SK-N-SH (cell line): ENCODE results near the gene ABCB1. TPM values are rescaled to one million over a fixed set of nuclear protein-coding genes. Genes with fewer than 3 reads are reported as not detected.

Experiments
- CTCF ChIA-PET: fragments of 300-600, 350-600 bp; formaldehyde crosslinking; extraction: SDS; loops from one replicate; lab custom pipeline; 2021; lab: Yijun Ruan, JAX
- POLR2A ChIA-PET: fragments of 350-600 bp; sonication (Branson Sonifier 250); formaldehyde crosslinking; extraction: SDS; loops from one replicate; lab custom pipeline; 2020; ENCODE audit warnings: antibody characterized with exemption, inconsistent platforms; lab: Yijun Ruan, JAX
- DNase-seq: peaks from one replicate; pipeline ENCODE4 v3.0.0; 2012
- H2AFZ ChIP-seq: fragments of 200-600 bp; sonication (generic); 2 replicates; pipeline ENCODE4 v1.8.1; 2016; ENCODE audit warnings: antibody characterized with exemption, mild to moderate bottlenecking, low read depth
- H3F3A ChIP-seq: fragments of 200-600 bp; sonication (generic); replicated peaks from 2 replicates; pipeline ENCODE3; 2016; ENCODE audit warnings: antibody characterized with exemption, mild to moderate bottlenecking; ENCODE audit not compliant: insufficient read depth
- H3K27ac ChIP-seq, 2 experiments: fragments of 200-500 bp in 1 of 2; fragments of 200-600 bp in 1 of 2; sonication (Bioruptor generic) in 1 of 2; sonication (generic), shearing (Covaris generic) in 1 of 2; 2 replicates each; pipeline versions ENCODE4 v1.5.1 to v1.6.1; 2014 to 2016; ENCODE audit warnings: low read depth in 2 of 2, inconsistent platforms in 1 of 2, low read length in 1 of 2, mild to moderate bottlenecking in 1 of 2, mixed read lengths in 1 of 2
- H3K27me3 ChIP-seq: fragments of 200-600 bp; sonication (generic), shearing (Covaris generic); 2 replicates; pipeline ENCODE4 v1.6.1; 2016; ENCODE audit warnings: mixed run types; ENCODE audit not compliant: insufficient read depth
- H3K36me3 ChIP-seq, 2 experiments: fragments of 200-500 bp in 1 of 2; fragments of 200-600 bp in 1 of 2; sonication (Bioruptor generic) in 1 of 2; sonication (generic) in 1 of 2; replicated peaks in 1 of 2; 2 replicates each; pipeline versions ENCODE3 to v1.5.1; 2014 to 2016; ENCODE audit warnings: low read length in 1 of 2, mild to moderate bottlenecking in 1 of 2; ENCODE audit not compliant: insufficient read depth in 2 of 2, control insufficient read depth in 1 of 2
- H3K4me1 ChIP-seq, 2 experiments: fragments of 200-500 bp in 1 of 2; fragments of 200-600 bp in 1 of 2; sonication (Bioruptor generic) in 1 of 2; sonication (generic), shearing (Covaris generic) in 1 of 2; 2 replicates each; pipeline versions ENCODE4 v1.5.1 to v1.6.1; 2014 to 2016; ENCODE audit warnings: low read depth in 1 of 2, low read length in 1 of 2, mixed run types in 1 of 2; ENCODE audit not compliant: insufficient read depth in 2 of 2, control insufficient read depth in 1 of 2
- H3K4me2 ChIP-seq: fragments of 200-600 bp; sonication (generic), shearing (Covaris generic); 2 replicates; pipeline ENCODE4 v1.6.1; 2017; ENCODE audit warnings: mixed run types
- H3K4me3 ChIP-seq, 2 experiments: fragments of 200-500 bp in 1 of 2; fragments of 200-600 bp in 1 of 2; sonication (Bioruptor generic) in 1 of 2; sonication (generic), shearing (Covaris generic) in 1 of 2; 2 replicates each; pipeline versions ENCODE4 v1.5.1 to v1.8.1; 2014 to 2016; ENCODE audit warnings: low read depth in 2 of 2, inconsistent platforms in 1 of 2, low read length in 1 of 2, mild to moderate bottlenecking in 1 of 2, mixed read lengths in 1 of 2, moderate library complexity in 1 of 2
- H3K79me2 ChIP-seq: fragments of 200-600 bp; sonication (generic); 2 replicates; pipeline ENCODE4 v1.8.1; 2017; ENCODE audit warnings: mild to moderate bottlenecking; ENCODE audit not compliant: insufficient read depth
- H3K9ac ChIP-seq: fragments of 200-600 bp; sonication (generic); 2 replicates; pipeline ENCODE4 v1.6.1; 2017; ENCODE audit warnings: mixed run types
- H3K9me2 ChIP-seq: fragments of 200-600 bp; sonication (generic); 2 replicates; pipeline ENCODE4 v1.6.1; 2017; ENCODE audit warnings: mixed run types
- H3K9me3 ChIP-seq: fragments of 200-600 bp; sonication (generic); 2 replicates; pipeline ENCODE4 v1.6.1; 2017; ENCODE audit warnings: mixed run types, mild to moderate bottlenecking, moderate library complexity
- H4K20me1 ChIP-seq: fragments of 200-600 bp; sonication (generic); 2 replicates; pipeline ENCODE4 v1.6.1; 2017; ENCODE audit warnings: mild to moderate bottlenecking, mixed run types; ENCODE audit not compliant: insufficient read depth
- EP300 ChIP-seq, 2 experiments: IDR thresholded peaks; 2 replicates each; pipeline versions ENCODE4 v1.4.0 to v1.6.1; 2012; ENCODE audit warnings: borderline replicate concordance in 1 of 2, low read depth in 1 of 2, low read length in 1 of 2
- FOSL2 ChIP-seq: IDR thresholded peaks from 2 replicates; pipeline ENCODE4 v1.4.0; 2012; ENCODE audit warnings: low read depth, mild to moderate bottlenecking, moderate library complexity, borderline replicate concordance
- FOXM1 ChIP-seq: IDR thresholded peaks from 2 replicates; pipeline ENCODE4 v1.4.0; 2012; ENCODE audit warnings: low read depth, mild to moderate bottlenecking
- GATA2 ChIP-seq: sonication (generic); formaldehyde crosslinking; IDR thresholded peaks from 2 replicates; pipeline ENCODE4 v1.5.0; 2020; ENCODE audit warnings: mild to moderate bottlenecking, missing genetic modification reagents
- MEF2A ChIP-seq: IDR thresholded peaks from 2 replicates; pipeline ENCODE4 v1.4.0; 2012; ENCODE audit warnings: low read depth, borderline replicate concordance
- MXI1 ChIP-seq: IDR thresholded peaks from 2 replicates; pipeline ENCODE4 v1.6.1; 2012; ENCODE audit warnings: mild to moderate bottlenecking, low read depth, low read length, improper control_type of control experiment
- NFIC ChIP-seq: IDR thresholded peaks from 2 replicates; pipeline ENCODE4 v1.4.0; 2012; ENCODE audit warnings: borderline replicate concordance
- NRF1 ChIP-seq: IDR thresholded peaks from 2 replicates; pipeline ENCODE4 v1.6.1; 2012; ENCODE audit warnings: low read depth, mild to moderate bottlenecking, low read length
- PBX3 ChIP-seq: IDR thresholded peaks from 2 replicates; pipeline ENCODE4; 2012
- RCOR1 ChIP-seq: fragments of 150-350 bp; IDR thresholded peaks from 2 replicates; pipeline ENCODE4 v1.6.1; 2017; ENCODE audit warnings: antibody characterized with exemption, low read length
- RFX5 ChIP-seq: IDR thresholded peaks from 2 replicates; pipeline ENCODE4 v1.6.1; 2012; ENCODE audit warnings: mild to moderate bottlenecking, improper control_type of control experiment, low read length
- SIN3A ChIP-seq: IDR thresholded peaks from 2 replicates; pipeline ENCODE4 v1.6.1; 2012; ENCODE audit warnings: low read depth, mild to moderate bottlenecking, low read length, moderate library complexity, borderline replicate concordance
- SMC3 ChIP-seq: IDR thresholded peaks from 2 replicates; pipeline ENCODE4 v1.6.1; 2012; ENCODE audit warnings: low read depth, low read length, improper control_type of control experiment
- TAF1 ChIP-seq: IDR thresholded peaks from 2 replicates; pipeline ENCODE4 v1.6.1; 2012; ENCODE audit warnings: low read depth, mild to moderate bottlenecking, low read length, moderate library complexity, borderline replicate concordance
- USF1 ChIP-seq: IDR thresholded peaks from 2 replicates; pipeline ENCODE4 v1.4.0; 2012; ENCODE audit warnings: low read depth, borderline replicate concordance
- WGBS: methylation state at CpG from one replicate; pipeline ENCODE4 v1.1.6; 2017; ENCODE audit warnings: low lambda C conversion rate; 5-methylcytosine and 5-hydroxymethylcytosine counted together
- polyA plus RNA-seq, 3 experiments: library from polyadenylated mRNA; depleted of rRNA; stranded (reverse); fragments of >200 nt; gene quantifications; 2 replicates each; pipeline ENCODE4 v1.2.3, GENCODE V29; 2012
- TF ChIP-seq, protein P1 (sequence below): IDR thresholded peaks from 2 replicates; pipeline ENCODE4 v1.4.0; 2012; ENCODE audit warnings: low read depth
- TF ChIP-seq, protein P2 (sequence below): IDR thresholded peaks from 2 replicates; pipeline ENCODE4 v1.4.0; 2012; ENCODE audit warnings: low read depth, borderline replicate concordance
- TF ChIP-seq, protein P3 (sequence below): fragments of 150-350 bp; IDR thresholded peaks from 2 replicates; pipeline ENCODE4 v1.6.1; 2016; ENCODE audit warnings: mild to moderate bottlenecking, low read depth, low read length

Gene ABCB1
- polyA plus RNA-seq, 1 of the 3 experiments (the other 2 are of a cell fraction): 2.0 TPM

- ChIA-PET CTCF (no interaction called here), POLR2A (no interaction called here)
- H3K79me2 ChIP-seq: no peaks in the 10 kb centered on the region
- no peaks in the 10 kb centered on the region for H4K20me1 ChIP-seq
- H2AFZ ChIP-seq: no peak overlapping the region
- peaks cover 0 to 7% of the 10 kb centered on the region in 2 experiments for H3K36me3 ChIP-seq
- WGBS: 53% methylated on average over 5 of the region's 5 CpGs
- no peaks in the 10 kb centered on the region for H3F3A ChIP-seq
- H3K4me2 ChIP-seq: no peak overlapping the region
- no peaks in the 10 kb centered on the region for H3K9me3 ChIP-seq
- no peaks in the 10 kb centered on the region for H3K9me2 ChIP-seq
- H3K27ac ChIP-seq: no peak overlapping the region
- DNase-seq: no peak
- H3K9ac ChIP-seq: no peak overlapping the region
- no peaks in the 10 kb centered on the region for H3K27me3 ChIP-seq
- no peak overlapping the region for H3K4me3 ChIP-seq
- H3K4me1 ChIP-seq: peaks cover 0 to 14% of the 10 kb centered on the region in 2 experiments; a peak in 1 of 4 replicates
- TF ChIP-seq EP300 (IDR thresholded peaks at IDR 0.05; ENCODE audit: borderline replicate concordance in 1 of 2, low read depth in 1 of 2, low read length in 1 of 2): no peak
- TF ChIP-seq NRF1: no peak
These were observed 9.5 kb downstream of the ABCB1 start for GRCh38 chr7:87591211-87591610.

- Histone ChIP-seq H3K36me3 (peaks cover 0 to 11% of the 10 kb centered on the region in 2 experiments), H3K4me3 (no peak overlapping the region), H4K20me1 (no peaks in the 10 kb centered on the region), H3K27me3 (no peaks in the 10 kb centered on the region)
- TF ChIP-seq RCOR1: no peak
- no peak for TF ChIP-seq FOXM1
- no peak for TF ChIP-seq SIN3A
- TF ChIP-seq MEF2A: no peak
- no peak for TF ChIP-seq SMC3
- no peak for TF ChIP-seq USF1
- no peak for TF ChIP-seq GATA2 (CRISPR knock-in tag)
- TF ChIP-seq MXI1: no peak
- TF ChIP-seq, protein P1, sequence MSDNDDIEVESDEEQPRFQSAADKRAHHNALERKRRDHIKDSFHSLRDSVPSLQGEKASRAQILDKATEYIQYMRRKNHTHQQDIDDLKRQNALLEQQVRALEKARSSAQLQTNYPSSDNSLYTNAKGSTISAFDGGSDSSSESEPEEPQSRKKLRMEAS: no peak
- TF ChIP-seq, all 33 proteins: peak for 0
- H3K9ac ChIP-seq: no peak overlapping the region
- no peaks in the 10 kb centered on the region for H3F3A ChIP-seq
- CTCF ChIA-PET: no interaction called here
- H3K79me2 ChIP-seq: no peaks in the 10 kb centered on the region
- H2AFZ ChIP-seq: no peak overlapping the region
- DNase-seq: no peak
- no peaks in the 10 kb centered on the region for H3K9me3 ChIP-seq
- POLR2A ChIA-PET: no interaction called here
- H3K4me1 ChIP-seq: peaks cover 0 to 9% of the 10 kb centered on the region in 2 experiments; a peak in 1 of 4 replicates
- no peak overlapping the region for H3K27ac ChIP-seq
- H3K9me2 ChIP-seq: no peaks in the 10 kb centered on the region
- no peak overlapping the region for H3K4me2 ChIP-seq
These were observed 10.1 kb downstream of the ABCB1 start for GRCh38 chr7:87590578-87590977.

- WGBS: 10% methylated on average over 1 of the region's 1 CpG
- no peak overlapping the region for H2AFZ ChIP-seq
- H3K9me2 ChIP-seq: no peaks in the 10 kb centered on the region
- H3K4me2 ChIP-seq: no peak overlapping the region
- H4K20me1 ChIP-seq: no peaks in the 10 kb centered on the region
- H3K27ac ChIP-seq: no peak overlapping the region
- no peaks in the 10 kb centered on the region for H3F3A ChIP-seq
- no peaks in the 10 kb centered on the region for H3K79me2 ChIP-seq
- DNase-seq: no peak
- ChIA-PET CTCF (no interaction called here), POLR2A (no interaction called here)
- H3K36me3 ChIP-seq: peaks cover 0 to 12% of the 10 kb centered on the region in 2 experiments
- no peak overlapping the region for H3K4me3 ChIP-seq
- H3K4me1 ChIP-seq: no peaks in the 10 kb centered on the region; a peak in 1 of 4 replicates
- no peaks in the 10 kb centered on the region for H3K9me3 ChIP-seq
- H3K9ac ChIP-seq: no peak overlapping the region
- no peaks in the 10 kb centered on the region; the same call in 1 of the 2 replicates for H3K27me3 ChIP-seq
- TF ChIP-seq RFX5 (no peak), NFIC (no peak), TAF1 (no peak), FOSL2 (no peak), MXI1 (no peak), PBX3 (no peak), MEF2A (no peak), NRF1 (no peak)
- TF ChIP-seq, protein P2, sequence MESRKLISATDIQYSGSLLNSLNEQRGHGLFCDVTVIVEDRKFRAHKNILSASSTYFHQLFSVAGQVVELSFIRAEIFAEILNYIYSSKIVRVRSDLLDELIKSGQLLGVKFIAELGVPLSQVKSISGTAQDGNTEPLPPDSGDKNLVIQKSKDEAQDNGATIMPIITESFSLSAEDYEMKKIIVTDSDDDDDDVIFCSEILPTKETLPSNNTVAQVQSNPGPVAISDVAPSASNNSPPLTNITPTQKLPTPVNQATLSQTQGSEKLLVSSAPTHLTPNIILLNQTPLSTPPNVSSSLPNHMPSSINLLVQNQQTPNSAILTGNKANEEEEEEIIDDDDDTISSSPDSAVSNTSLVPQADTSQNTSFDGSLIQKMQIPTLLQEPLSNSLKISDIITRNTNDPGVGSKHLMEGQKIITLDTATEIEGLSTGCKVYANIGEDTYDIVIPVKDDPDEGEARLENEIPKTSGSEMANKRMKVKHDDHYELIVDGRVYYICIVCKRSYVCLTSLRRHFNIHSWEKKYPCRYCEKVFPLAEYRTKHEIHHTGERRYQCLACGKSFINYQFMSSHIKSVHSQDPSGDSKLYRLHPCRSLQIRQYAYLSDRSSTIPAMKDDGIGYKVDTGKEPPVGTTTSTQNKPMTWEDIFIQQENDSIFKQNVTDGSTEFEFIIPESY: no peak
- TF ChIP-seq, protein P3, sequence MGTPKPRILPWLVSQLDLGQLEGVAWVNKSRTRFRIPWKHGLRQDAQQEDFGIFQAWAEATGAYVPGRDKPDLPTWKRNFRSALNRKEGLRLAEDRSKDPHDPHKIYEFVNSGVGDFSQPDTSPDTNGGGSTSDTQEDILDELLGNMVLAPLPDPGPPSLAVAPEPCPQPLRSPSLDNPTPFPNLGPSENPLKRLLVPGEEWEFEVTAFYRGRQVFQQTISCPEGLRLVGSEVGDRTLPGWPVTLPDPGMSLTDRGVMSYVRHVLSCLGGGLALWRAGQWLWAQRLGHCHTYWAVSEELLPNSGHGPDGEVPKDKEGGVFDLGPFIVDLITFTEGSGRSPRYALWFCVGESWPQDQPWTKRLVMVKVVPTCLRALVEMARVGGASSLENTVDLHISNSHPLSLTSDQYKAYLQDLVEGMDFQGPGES: no peak
These were observed 11.1 kb downstream of the ABCB1 start for GRCh38 chr7:87589631-87590030.
